HEK293T (cell line): Measurements from ENCODE around the gene E2F3.

Source experiments
- ELF4 ChIP-seq: fragments of 450-650 bp; IDR thresholded peaks from 2 replicates; pipeline ENCODE4 v1.6.1; 2017; ENCODE audit warnings: antibody characterized with exemption
- HDGF ChIP-seq: fragments of 450-650 bp; IDR thresholded peaks from 2 replicates; pipeline ENCODE4 v1.6.1; 2017; ENCODE audit warnings: antibody characterized with exemption, borderline replicate concordance
- PKNOX1 ChIP-seq: fragments of 450-650 bp; IDR thresholded peaks from 2 replicates; pipeline ENCODE4 v1.6.1; 2016

DNA sequence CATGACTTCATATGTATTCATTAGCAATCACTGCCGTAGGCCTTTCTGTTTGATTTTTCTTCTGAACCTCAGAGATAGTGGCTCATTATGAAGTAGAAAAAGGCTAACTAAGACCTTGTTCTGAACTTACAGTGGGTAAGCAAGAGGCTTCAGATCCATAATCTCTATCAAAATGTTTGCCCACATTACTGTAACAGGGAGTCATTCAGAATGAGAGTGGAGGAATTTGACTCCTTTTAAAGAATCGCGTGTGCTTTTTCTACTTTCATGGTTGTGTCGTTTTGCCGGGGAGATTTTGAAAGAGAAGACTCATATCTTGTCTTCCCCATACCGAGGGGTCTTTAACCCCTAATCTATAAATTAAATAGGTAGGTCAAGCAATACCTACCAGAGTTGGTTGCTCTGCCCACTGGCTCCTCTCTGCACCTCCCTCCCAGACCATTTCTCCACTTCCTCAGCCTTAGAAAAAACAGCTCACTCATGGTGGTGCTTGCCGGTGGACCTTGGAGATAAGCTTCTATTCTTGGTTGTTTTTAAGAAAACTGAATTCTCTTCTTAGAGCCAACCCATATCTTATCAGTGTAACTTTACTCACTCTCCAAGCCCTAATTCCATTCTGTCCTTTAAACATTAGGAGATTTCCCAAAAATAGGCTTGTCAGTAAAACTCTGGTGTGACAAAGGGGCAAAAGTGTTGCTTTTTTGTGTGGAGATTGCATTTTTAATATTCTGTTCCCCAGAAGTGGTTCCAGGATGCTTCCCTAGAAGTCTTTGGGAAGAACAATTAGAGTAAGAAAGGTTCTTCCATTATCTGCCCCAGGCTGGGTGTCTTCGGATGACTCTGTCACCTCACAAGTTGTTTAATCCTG lies 56.6 kb downstream of the E2F3 start:
- TF ChIP-seq PKNOX1 (no peak), ELF4 (no peak), HDGF (no peak)
